HepG2 (cell line): ENCODE data around the gene FRK. TPM values are rescaled to one million over a fixed set of nuclear protein-coding genes. Genes with fewer than 3 reads are reported as not detected.
A peak's percentile ranks its signal among the peaks of the same experiment; 100 is the strongest.

ENCODE experiments used
- CTCF ChIP-seq: sonication (generic); formaldehyde crosslinking; IDR thresholded peaks from 2 replicates; pipeline ENCODE4 v1.5.0; 2020; ENCODE audit warnings: mild to moderate bottlenecking, missing genetic modification reagents, moderate library complexity
- ETV6 ChIP-seq: sonication (generic); formaldehyde crosslinking; conservative IDR thresholded peaks from 2 replicates; pipeline ENCODE4 v1.4.0; 2020; ENCODE audit warnings: missing genetic modification reagents
- FOXA3 ChIP-seq: IDR thresholded peaks from 2 replicates; pipeline ENCODE4 v1.6.1; 2016; ENCODE audit warnings: missing genetic modification reagents, missing compliant biosample characterization
- GTF2F1 ChIP-seq: fragments of 150-350 bp; IDR thresholded peaks from 2 replicates; pipeline ENCODE4 v1.6.1; 2014; ENCODE audit warnings: low read length
- HOXA3 ChIP-seq: sonication (generic); formaldehyde crosslinking; IDR thresholded peaks from 2 replicates; pipeline ENCODE4 v1.5.0; 2020; ENCODE audit warnings: missing genetic modification reagents
- IKZF1 ChIP-seq: fragments of 450-650 bp; IDR thresholded peaks from 2 replicates; pipeline ENCODE4 v1.7.1; 2016
- LCORL ChIP-seq, 2 experiments: fragments of 450-650 bp in 1 of 2; sonication (generic) in 1 of 2; formaldehyde crosslinking in 1 of 2; IDR thresholded peaks; 2 replicates each; pipeline versions ENCODE4 v1.5.0 to v1.6.1; 2017 to 2020; ENCODE audit warnings: antibody characterized with exemption in 1 of 2, missing genetic modification reagents in 1 of 2
- MED8 ChIP-seq: sonication (generic); formaldehyde crosslinking; IDR thresholded peaks from 2 replicates; pipeline ENCODE4 v1.8.1; 2023; ENCODE audit warnings: mild to moderate bottlenecking, missing genetic modification reagents; ENCODE audit not compliant: insufficient replicate concordance
- NFRKB ChIP-seq: fragments of 450-650 bp; IDR thresholded peaks from 2 replicates; pipeline ENCODE4 v1.6.1; 2017
- NR2F6 ChIP-seq, 2 experiments: IDR thresholded peaks; 2 replicates each; pipeline ENCODE4 v1.6.1; 2016; ENCODE audit warnings: antibody characterized with exemption in 1 of 2, mild to moderate bottlenecking in 1 of 2
- POLR2A ChIP-seq, 2 experiments: IDR thresholded peaks; 2 replicates each; pipeline ENCODE4 v1.6.1; 2011; ENCODE audit warnings: low read depth in 2 of 2, low read length in 2 of 2, mild to moderate bottlenecking in 1 of 2, moderate library complexity in 1 of 2; ENCODE audit not compliant: insufficient read depth in 1 of 2
- PTBP1 ChIP-seq: fragments of 200-400 bp; formaldehyde crosslinking; IDR thresholded peaks from 2 replicates; pipeline ENCODE4 v1.6.1; 2018; ENCODE audit warnings: low read length, low read depth; ENCODE audit not compliant: poor library complexity, severe bottlenecking
- RARA ChIP-seq: IDR thresholded peaks from 2 replicates; pipeline ENCODE4 v1.6.1; 2016; ENCODE audit warnings: missing genetic modification reagents, missing compliant biosample characterization
- TOPORS ChIP-seq: sonication (generic); formaldehyde crosslinking; IDR thresholded peaks from 2 replicates; pipeline ENCODE4 v1.8.0; 2023; ENCODE audit warnings: mild to moderate bottlenecking, missing genetic modification reagents
- ZNF20 ChIP-seq: sonication (generic); formaldehyde crosslinking; IDR thresholded peaks from 2 replicates; pipeline ENCODE4 v1.4.0; 2020; ENCODE audit warnings: mild to moderate bottlenecking, moderate library complexity, missing genetic modification reagents
- ZNF24 ChIP-seq: fragments of 450-650 bp; IDR thresholded peaks from 2 replicates; pipeline ENCODE4 v1.6.1; 2017; ENCODE audit warnings: antibody characterized with exemption, mild to moderate bottlenecking
- ZNF33A ChIP-seq: sonication (generic); formaldehyde crosslinking; IDR thresholded peaks from 2 replicates; pipeline ENCODE4 v1.5.1; 2020; ENCODE audit warnings: missing genetic modification reagents, mild to moderate bottlenecking, moderate library complexity, borderline replicate concordance
- ZNF616 ChIP-seq: sonication (generic); formaldehyde crosslinking; IDR thresholded peaks from 2 replicates; pipeline ENCODE4 v1.5.0; 2020; ENCODE audit warnings: low read depth, mild to moderate bottlenecking, missing genetic modification reagents
- ZNF766 ChIP-seq: sonication (generic); formaldehyde crosslinking; IDR thresholded peaks from 2 replicates; pipeline ENCODE4 v1.5.0; 2020; ENCODE audit warnings: missing genetic modification reagents, borderline replicate concordance
- polyA plus RNA-seq, 8 experiments: library from polyadenylated mRNA; depleted of rRNA in 3 of 8; stranded (reverse) in 7 of 8; unstranded in 1 of 8; fragments of >200 nt; fragmentation: Illumina TruSeq in 4 of 8; extraction: Trizol in 4 of 8; gene quantifications; 2 replicates each; pipeline versions ENCODE4 v1.2.1 to v1.2.3, GENCODE V29; 2011 to 2016; ENCODE audit warnings: low read depth in 4 of 8, missing spikeins in 1 of 8, mixed read lengths in 1 of 8; ENCODE audit not compliant: insufficient read depth in 1 of 8
- total RNA-seq, 5 experiments: library from RNA; depleted of rRNA; stranded (reverse); fragments of >200 nt; fragmentation: Illumina TruSeq; extraction: Trizol; gene quantifications; 2 replicates each; pipeline ENCODE4 v1.2.3, GENCODE V29; 2016; ENCODE audit warnings: low read depth in 1 of 5
- TF ChIP-seq, protein P1 (sequence below): IDR thresholded peaks from 2 replicates; pipeline ENCODE4 v1.6.1; 2016
- TF ChIP-seq, protein P2 (sequence below): IDR thresholded peaks from 2 replicates; pipeline ENCODE4 v1.6.1; 2016; ENCODE audit warnings: mild to moderate bottlenecking, missing biosample characterization, missing genetic modification reagents
- TF ChIP-seq, protein P3 (sequence below): sonication (generic); formaldehyde crosslinking; IDR thresholded peaks from 2 replicates; pipeline ENCODE4 v1.9.0; 2021; ENCODE audit warnings: missing genetic modification reagents, borderline replicate concordance
- TF ChIP-seq, protein P4 (sequence below): sonication (generic); formaldehyde crosslinking; IDR thresholded peaks from 2 replicates; pipeline ENCODE4 v1.5.0; 2020; ENCODE audit warnings: missing genetic modification reagents

FRK gene
- total and polyA plus RNA-seq, 2 of the 13 experiments (the other 11 are each of a cell fraction or from before 2014, with no cell fraction given): 1.3 to 2.9 TPM

DNA sequence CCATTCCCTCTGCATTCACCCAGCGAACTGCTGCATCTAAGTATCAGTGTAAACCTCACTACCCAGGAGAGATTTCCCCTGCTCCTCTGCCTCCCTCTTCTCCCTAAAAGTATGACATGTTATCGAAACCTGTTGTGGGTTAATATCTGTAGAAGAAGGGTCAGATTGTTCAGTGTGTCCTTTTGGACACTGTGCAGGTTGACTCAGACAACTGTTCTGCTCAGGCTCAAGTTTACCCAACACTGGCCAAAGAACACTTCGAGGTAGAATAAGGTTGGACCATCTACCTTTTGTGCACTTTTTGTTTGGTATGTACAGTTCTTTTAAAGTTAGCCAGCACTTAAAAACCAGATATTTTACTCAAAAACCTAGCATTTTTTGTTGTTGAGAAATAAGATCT, 44.6 kb upstream of the FRK start (continued):
- 0 out of 2 replicates have a peak, but pooled peaks have one; percentile 18 for TF ChIP-seq FOXA3 (CRISPR knock-in tag)
- TF ChIP-seq GTF2F1: no peak
- 0 out of 2 replicates have a peak, but pooled peaks have one; percentile 31 for TF ChIP-seq NR2F6 (IDR thresholded peaks at IDR 0.05)
- peak; percentile 38; the same call in 1 of the 2 replicates for TF ChIP-seq NR2F6 (CRISPR knock-in tag; IDR thresholded peaks at IDR 0.05)
- TF ChIP-seq, protein P1, sequence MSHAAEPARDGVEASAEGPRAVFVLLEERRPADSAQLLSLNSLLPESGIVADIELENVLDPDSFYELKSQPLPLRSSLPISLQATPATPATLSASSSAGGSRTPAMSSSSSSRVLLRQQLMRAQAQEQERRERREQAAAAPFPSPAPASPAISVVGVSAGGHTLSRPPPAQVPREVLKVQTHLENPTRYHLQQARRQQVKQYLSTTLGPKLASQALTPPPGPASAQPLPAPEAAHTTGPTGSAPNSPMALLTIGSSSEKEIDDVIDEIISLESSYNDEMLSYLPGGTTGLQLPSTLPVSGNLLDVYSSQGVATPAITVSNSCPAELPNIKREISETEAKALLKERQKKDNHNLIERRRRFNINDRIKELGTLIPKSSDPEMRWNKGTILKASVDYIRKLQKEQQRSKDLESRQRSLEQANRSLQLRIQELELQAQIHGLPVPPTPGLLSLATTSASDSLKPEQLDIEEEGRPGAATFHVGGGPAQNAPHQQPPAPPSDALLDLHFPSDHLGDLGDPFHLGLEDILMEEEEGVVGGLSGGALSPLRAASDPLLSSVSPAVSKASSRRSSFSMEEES (CRISPR knock-in tag): no peak
- TF ChIP-seq, protein P2, sequence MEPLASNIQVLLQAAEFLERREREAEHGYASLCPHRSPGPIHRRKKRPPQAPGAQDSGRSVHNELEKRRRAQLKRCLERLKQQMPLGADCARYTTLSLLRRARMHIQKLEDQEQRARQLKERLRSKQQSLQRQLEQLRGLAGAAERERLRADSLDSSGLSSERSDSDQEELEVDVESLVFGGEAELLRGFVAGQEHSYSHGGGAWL (CRISPR knock-in tag): no peak
- TF ChIP-seq ZNF766: no peak
- TF ChIP-seq IKZF1: no peak
- peak; percentile 12; the same call in 1 of the 2 replicates for TF ChIP-seq HOXA3
- peak; percentile 23; the same call in 1 of the 2 replicates for TF ChIP-seq LCORL (IDR thresholded peaks at IDR 0.05)
- peak; percentile 53 for TF ChIP-seq LCORL (CRISPR knock-in tag; IDR thresholded peaks at IDR 0.05)
- no peak for TF ChIP-seq ETV6 (CRISPR knock-in tag)
- TF ChIP-seq NFRKB: no peak
- no peak for TF ChIP-seq ZNF24
- TF ChIP-seq TOPORS (CRISPR knock-in tag): no peak
- TF ChIP-seq, protein P3, sequence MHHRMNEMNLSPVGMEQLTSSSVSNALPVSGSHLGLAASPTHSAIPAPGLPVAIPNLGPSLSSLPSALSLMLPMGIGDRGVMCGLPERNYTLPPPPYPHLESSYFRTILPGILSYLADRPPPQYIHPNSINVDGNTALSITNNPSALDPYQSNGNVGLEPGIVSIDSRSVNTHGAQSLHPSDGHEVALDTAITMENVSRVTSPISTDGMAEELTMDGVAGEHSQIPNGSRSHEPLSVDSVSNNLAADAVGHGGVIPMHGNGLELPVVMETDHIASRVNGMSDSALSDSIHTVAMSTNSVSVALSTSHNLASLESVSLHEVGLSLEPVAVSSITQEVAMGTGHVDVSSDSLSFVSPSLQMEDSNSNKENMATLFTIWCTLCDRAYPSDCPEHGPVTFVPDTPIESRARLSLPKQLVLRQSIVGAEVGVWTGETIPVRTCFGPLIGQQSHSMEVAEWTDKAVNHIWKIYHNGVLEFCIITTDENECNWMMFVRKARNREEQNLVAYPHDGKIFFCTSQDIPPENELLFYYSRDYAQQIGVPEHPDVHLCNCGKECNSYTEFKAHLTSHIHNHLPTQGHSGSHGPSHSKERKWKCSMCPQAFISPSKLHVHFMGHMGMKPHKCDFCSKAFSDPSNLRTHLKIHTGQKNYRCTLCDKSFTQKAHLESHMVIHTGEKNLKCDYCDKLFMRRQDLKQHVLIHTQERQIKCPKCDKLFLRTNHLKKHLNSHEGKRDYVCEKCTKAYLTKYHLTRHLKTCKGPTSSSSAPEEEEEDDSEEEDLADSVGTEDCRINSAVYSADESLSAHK (CRISPR knock-in tag): no peak
- TF ChIP-seq, protein P4, sequence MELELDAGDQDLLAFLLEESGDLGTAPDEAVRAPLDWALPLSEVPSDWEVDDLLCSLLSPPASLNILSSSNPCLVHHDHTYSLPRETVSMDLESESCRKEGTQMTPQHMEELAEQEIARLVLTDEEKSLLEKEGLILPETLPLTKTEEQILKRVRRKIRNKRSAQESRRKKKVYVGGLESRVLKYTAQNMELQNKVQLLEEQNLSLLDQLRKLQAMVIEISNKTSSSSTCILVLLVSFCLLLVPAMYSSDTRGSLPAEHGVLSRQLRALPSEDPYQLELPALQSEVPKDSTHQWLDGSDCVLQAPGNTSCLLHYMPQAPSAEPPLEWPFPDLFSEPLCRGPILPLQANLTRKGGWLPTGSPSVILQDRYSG: no peak
- 0 out of 2 replicates have a peak, but pooled peaks have one; percentile 13 for TF ChIP-seq RARA (CRISPR knock-in tag)
- no peak for TF ChIP-seq ZNF33A (CRISPR knock-in tag)
- TF ChIP-seq POLR2A (IDR thresholded peaks at IDR 0.05; ENCODE audit: insufficient read depth in 1 of 2, low read depth in 2 of 2, low read length in 2 of 2): no peak
- TF ChIP-seq CTCF (CRISPR knock-in tag): no peak
- TF ChIP-seq ZNF20: no peak
- no peak for TF ChIP-seq ZNF616
- no peak for TF ChIP-seq MED8 (CRISPR knock-in tag)
- no peak for TF ChIP-seq PTBP1
